VCaP (cell line): ENCODE data around the gene CISD1.

Experiments
- H3K27ac ChIP-seq: fragments of 450-650 bp; 2 replicates; pipeline ENCODE4 v1.5.1; 2017
- CTCF ChIP-seq: fragments of 450-650 bp; conservative IDR thresholded peaks from 2 replicates; pipeline ENCODE4 v1.5.1; 2017; ENCODE audit warnings: mild to moderate bottlenecking, moderate library complexity

Gene CISD1

GRCh38 chr10:58280477-58280876 lies 11.5 kb downstream of the CISD1 start:
- TF ChIP-seq CTCF: no peak
- no peak overlapping the region for H3K27ac ChIP-seq

DNA sequence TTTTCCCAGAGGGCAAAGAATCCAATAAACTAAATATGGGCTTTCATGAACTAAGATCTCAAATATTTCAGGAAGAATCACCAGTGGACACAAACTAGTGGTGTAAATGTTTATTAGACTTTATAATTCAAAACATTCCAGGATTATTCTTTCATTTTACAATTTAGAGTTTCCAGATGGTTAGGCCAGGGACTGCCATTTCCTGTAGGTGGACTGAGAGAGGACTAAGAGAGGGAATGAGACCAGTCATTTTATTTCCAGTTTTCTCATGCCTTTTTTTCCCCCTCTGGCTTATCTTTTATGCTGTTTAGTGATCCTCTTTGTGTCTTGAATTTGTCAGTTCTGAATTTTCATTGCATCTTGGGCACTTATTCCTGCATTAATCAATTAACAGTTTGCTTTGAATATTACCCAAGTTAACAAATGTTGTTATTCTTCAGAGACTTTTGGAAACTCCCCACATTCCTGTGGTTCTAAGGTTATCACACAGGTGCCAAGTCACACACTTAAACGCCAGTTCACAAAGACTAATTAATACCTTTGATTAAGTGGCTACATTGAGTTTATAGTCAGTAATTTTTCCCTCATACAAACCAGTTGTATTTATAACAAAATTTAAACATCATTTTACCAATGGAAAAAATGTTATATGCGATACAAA lies 12.3 kb downstream of the CISD1 start:
- no peak overlapping the region for H3K27ac ChIP-seq
- no peak for TF ChIP-seq CTCF

GRCh38 chr10:58282615-58283014 lies 13.7 kb downstream of the CISD1 start:
- no peak overlapping the region for H3K27ac ChIP-seq
- no peak for TF ChIP-seq CTCF

DNA sequence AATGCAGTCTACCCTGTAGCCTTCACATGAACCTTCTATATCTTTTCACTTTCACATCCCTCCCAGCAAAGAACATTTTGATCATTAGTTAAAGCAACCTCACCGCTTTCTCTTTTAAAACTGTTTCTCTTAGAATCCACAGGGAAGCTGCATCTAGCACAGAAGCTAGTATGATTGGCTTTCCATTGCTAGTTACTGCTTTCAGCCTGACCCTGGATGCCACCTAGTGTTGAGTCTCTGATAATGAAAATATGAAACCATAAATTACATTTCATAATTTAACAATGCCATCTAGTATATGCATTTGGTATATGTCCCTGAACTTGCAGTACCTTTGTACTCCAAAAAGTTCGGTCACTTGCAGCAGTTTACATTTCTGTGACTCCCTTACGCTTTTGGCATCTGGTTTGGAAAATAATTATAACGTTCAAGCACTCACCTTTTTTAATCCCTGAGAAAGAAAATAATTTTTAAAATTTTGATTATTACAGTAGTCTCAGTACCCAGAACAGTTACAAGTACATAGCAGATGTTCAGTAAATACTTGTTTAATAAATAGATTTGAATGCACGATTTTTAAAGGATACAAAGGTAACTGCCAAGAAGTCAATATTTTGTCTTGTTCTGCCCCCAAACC lies 22.7 kb downstream of the CISD1 start:
- peak; percentile 86 for TF ChIP-seq CTCF
- H3K27ac ChIP-seq: no peak overlapping the region

- TF ChIP-seq CTCF: no peak
- no peak overlapping the region for H3K27ac ChIP-seq
Measured at GRCh38 chr10:58293989-58294388, 25.0 kb downstream of the CISD1 start.

DNA sequence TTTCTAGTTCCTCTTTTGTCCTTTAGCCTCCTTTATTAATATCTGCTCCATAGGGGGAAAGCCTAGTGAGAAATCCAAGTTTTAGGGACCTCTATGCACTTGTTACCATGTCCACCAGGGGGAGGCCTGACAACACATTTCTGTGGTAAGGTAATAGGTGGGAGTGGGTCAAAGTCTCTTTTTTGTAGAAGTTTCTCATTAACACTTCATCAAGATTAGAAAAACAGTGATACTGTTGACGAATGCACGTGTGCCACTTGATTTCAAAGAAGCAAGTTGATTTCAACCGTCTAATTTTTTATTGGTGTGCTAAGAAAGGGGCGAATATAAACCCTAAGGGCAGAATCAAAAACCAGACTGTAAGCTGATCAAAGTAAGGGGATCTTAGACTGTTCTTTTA lies 30.6 kb downstream of the CISD1 start:
- no peak overlapping the region for H3K27ac ChIP-seq
- TF ChIP-seq CTCF: peak; percentile 85

DNA sequence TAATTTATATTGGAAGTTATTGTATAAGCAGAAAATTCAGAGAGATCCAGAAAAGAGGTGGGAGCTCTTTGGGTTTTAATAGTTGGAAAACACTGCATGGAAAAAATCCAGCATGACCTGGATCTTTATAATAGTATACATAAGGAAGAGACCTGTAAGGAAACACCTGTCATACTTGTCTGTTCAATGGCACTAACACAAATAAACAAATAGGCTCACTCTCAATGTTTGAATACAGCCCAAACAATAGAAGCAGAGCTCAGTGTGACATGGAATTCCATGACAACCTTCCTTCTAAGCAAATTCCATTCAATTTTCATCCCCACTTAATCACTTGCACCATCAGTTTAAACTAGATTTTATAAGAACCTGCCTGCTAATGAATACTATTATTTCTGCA lies 31.7 kb downstream of the CISD1 start:
- H3K27ac ChIP-seq: peak overlapping the region; percentile 16; the same call in 1 of the 2 replicates
- no peak for TF ChIP-seq CTCF
